Measurements from ENCODE around the gene TIE1. TPM values are rescaled to one million over a fixed set of nuclear protein-coding genes. Genes with fewer than 3 reads are reported as not detected.

The TIE1 gene
- polyA plus RNA-seq, 1 experiment = not detected

- TF ChIP-seq CTCF (IDR thresholded peaks at IDR 0.05; ENCODE audit: insufficient read depth, low read depth, low read length) = no peak
- CTCF ChIA-PET = no interaction called here
- no peak for DNase-seq (ENCODE audit: low read depth)
- H3K27me3 ChIP-seq (ENCODE audit: control insufficient read depth, insufficient read depth, low read length) = no peaks in the 10 kb centered on the region; the same call in 1 of the 2 replicates
- POLR2A ChIA-PET = interaction anchor here (0.6 kb wide), 1 partner anchor 24 kb away, joined by 3 read pairs; no protein-coding TSS in a partner anchor
- no peaks in the 10 kb centered on the region for H3K36me3 ChIP-seq (ENCODE audit: control insufficient read depth, insufficient read depth, low read length)
- H3K4me3 ChIP-seq (ENCODE audit: low read depth, low read length) = no peak overlapping the region
Observed at GRCh38 chr1:43279161-43279560, 21.6 kb upstream of the TIE1 start.

GRCh38 chr1:43279666-43280065 lies 21.1 kb upstream of the TIE1 start:
- ChIA-PET POLR2A (no interaction called here), CTCF (no interaction called here)
- Histone ChIP-seq H3K27me3 (ENCODE audit: control insufficient read depth, insufficient read depth, low read length) (peaks cover 1% of the 10 kb centered on the region; the same call in 1 of the 2 replicates), H3K36me3 (ENCODE audit: control insufficient read depth, insufficient read depth, low read length) (no peaks in the 10 kb centered on the region), H3K4me3 (ENCODE audit: low read depth, low read length) (no peak overlapping the region)
- no peak for DNase-seq (ENCODE audit: low read depth)
- no peak for TF ChIP-seq CTCF (IDR thresholded peaks at IDR 0.05; ENCODE audit: insufficient read depth, low read depth, low read length)

GRCh38 chr1:43280692-43281091 lies 20.1 kb upstream of the TIE1 start:
- DNase-seq (ENCODE audit: low read depth) = no peak
- Histone ChIP-seq H3K4me3 (ENCODE audit: low read depth, low read length) (no peak overlapping the region), H3K27me3 (ENCODE audit: control insufficient read depth, insufficient read depth, low read length) (peaks cover 4% of the 10 kb centered on the region), H3K36me3 (ENCODE audit: control insufficient read depth, insufficient read depth, low read length) (no peaks in the 10 kb centered on the region)
- ChIA-PET CTCF (no interaction called here), POLR2A (no interaction called here)
- no peak for TF ChIP-seq CTCF (IDR thresholded peaks at IDR 0.05; ENCODE audit: insufficient read depth, low read depth, low read length)

- no peak for DNase-seq (ENCODE audit: low read depth)
- Histone ChIP-seq H3K4me3 (ENCODE audit: low read depth, low read length) (no peak overlapping the region), H3K27me3 (ENCODE audit: control insufficient read depth, insufficient read depth, low read length) (peaks cover 4% of the 10 kb centered on the region), H3K36me3 (ENCODE audit: control insufficient read depth, insufficient read depth, low read length) (no peaks in the 10 kb centered on the region)
- CTCF ChIA-PET = interaction anchor here (1.0 kb wide), 1 partner anchor 13 kb away, joined by 3 read pairs; the partner anchor contains the start of gene TMEM125
- POLR2A ChIA-PET = no interaction called here
- no peak for TF ChIP-seq CTCF (IDR thresholded peaks at IDR 0.05; ENCODE audit: insufficient read depth, low read depth, low read length)
Observed at GRCh38 chr1:43282220-43283195, 18.3 kb upstream of the TIE1 start.

GRCh38 chr1:43284065-43284464 lies 16.7 kb upstream of the TIE1 start:
- no peak for DNase-seq (ENCODE audit: low read depth)
- CTCF ChIA-PET = interaction anchor here (1.0 kb wide), 1 partner anchor 45 kb away, joined by 3 read pairs; no protein-coding TSS in a partner anchor
- TF ChIP-seq CTCF (IDR thresholded peaks at IDR 0.05; ENCODE audit: insufficient read depth, low read depth, low read length) = no peak
- no peaks in the 10 kb centered on the region for H3K36me3 ChIP-seq (ENCODE audit: control insufficient read depth, insufficient read depth, low read length)
- no peak overlapping the region for H3K4me3 ChIP-seq (ENCODE audit: low read depth, low read length)
- POLR2A ChIA-PET = no interaction called here
- H3K27me3 ChIP-seq (ENCODE audit: control insufficient read depth, insufficient read depth, low read length) = peaks cover 4% of the 10 kb centered on the region

Data from BJ (cell line).